ENCODE measurements around the gene EXOC4.

The EXOC4 gene

GRCh38 chr7:133919810-133920209 lies 666.9 kb downstream of the EXOC4 start:
- CTCF ChIA-PET = no interaction called here
- TF ChIP-seq CTCF (conservative IDR thresholded peaks at IDR 0.05; ENCODE audit: low read depth) = no peak
- H3K27ac ChIP-seq = no peak overlapping the region
- DNase-seq (ENCODE audit: low spot score) = no peak
- POLR2A ChIA-PET (ENCODE audit: low non-redundant PET) = no interaction called here

GRCh38 chr7:133921635-133922182 lies 668.8 kb downstream of the EXOC4 start:
- no peak overlapping the region for H3K27ac ChIP-seq
- TF ChIP-seq CTCF (conservative IDR thresholded peaks at IDR 0.05; ENCODE audit: low read depth) = no peak
- no peak for DNase-seq (ENCODE audit: low spot score)
- POLR2A ChIA-PET (ENCODE audit: low non-redundant PET) = no interaction called here
- CTCF ChIA-PET = no interaction called here

GRCh38 chr7:133923974-133924373 lies 671.1 kb downstream of the EXOC4 start:
- no peak overlapping the region for H3K27ac ChIP-seq
- POLR2A ChIA-PET (ENCODE audit: low non-redundant PET) = no interaction called here
- TF ChIP-seq CTCF (conservative IDR thresholded peaks at IDR 0.05; ENCODE audit: low read depth) = no peak
- CTCF ChIA-PET = no interaction called here
- no peak for DNase-seq (ENCODE audit: low spot score)

GRCh38 chr7:133931053-133931452 lies 678.2 kb downstream of the EXOC4 start:
- peak; percentile 35 for DNase-seq (ENCODE audit: low spot score)
- H3K27ac ChIP-seq = no peak overlapping the region
- ChIA-PET CTCF (no interaction called here), POLR2A (ENCODE audit: low non-redundant PET) (no interaction called here)
- TF ChIP-seq CTCF (conservative IDR thresholded peaks at IDR 0.05; ENCODE audit: low read depth) = no peak

GRCh38 chr7:133932591-133932990 lies 679.7 kb downstream of the EXOC4 start:
- H3K27ac ChIP-seq = no peak overlapping the region
- TF ChIP-seq CTCF (conservative IDR thresholded peaks at IDR 0.05; ENCODE audit: low read depth) = no peak
- no peak for DNase-seq (ENCODE audit: low spot score)
- POLR2A ChIA-PET (ENCODE audit: low non-redundant PET) = no interaction called here
- CTCF ChIA-PET = no interaction called here

GRCh38 chr7:133934262-133934976 lies 681.5 kb downstream of the EXOC4 start:
- CTCF ChIA-PET = interaction anchor here (0.6 kb wide), 1 partner anchor 150 kb away, joined by 4 read pairs; no protein-coding TSS in a partner anchor

More at GRCh38 chr7:133934262-133934976, 681.5 kb downstream of the EXOC4 start:
- no peak for TF ChIP-seq CTCF (conservative IDR thresholded peaks at IDR 0.05; ENCODE audit: low read depth)
- POLR2A ChIA-PET (ENCODE audit: low non-redundant PET) = no interaction called here
- DNase-seq (ENCODE audit: low spot score) = no peak
- no peak overlapping the region for H3K27ac ChIP-seq

All from RWPE1 (cell line).